NCI-H345 treated with DMSO at 0.1 percent for 48 hours (cell line): ENCODE measurements around the gene KISS1R.
"Not testable (repeated sequence)": the region's sequence is repeated elsewhere in the genome, so short reads cannot be mapped to it uniquely, and the experiment has no call there.

Source experiments
- DNase-seq: peaks from one replicate; lab custom pipeline; 2025; ENCODE audit not compliant: unreplicated experiment; lab: John Stamatoyannopoulos, UW

Gene KISS1R

DNA sequence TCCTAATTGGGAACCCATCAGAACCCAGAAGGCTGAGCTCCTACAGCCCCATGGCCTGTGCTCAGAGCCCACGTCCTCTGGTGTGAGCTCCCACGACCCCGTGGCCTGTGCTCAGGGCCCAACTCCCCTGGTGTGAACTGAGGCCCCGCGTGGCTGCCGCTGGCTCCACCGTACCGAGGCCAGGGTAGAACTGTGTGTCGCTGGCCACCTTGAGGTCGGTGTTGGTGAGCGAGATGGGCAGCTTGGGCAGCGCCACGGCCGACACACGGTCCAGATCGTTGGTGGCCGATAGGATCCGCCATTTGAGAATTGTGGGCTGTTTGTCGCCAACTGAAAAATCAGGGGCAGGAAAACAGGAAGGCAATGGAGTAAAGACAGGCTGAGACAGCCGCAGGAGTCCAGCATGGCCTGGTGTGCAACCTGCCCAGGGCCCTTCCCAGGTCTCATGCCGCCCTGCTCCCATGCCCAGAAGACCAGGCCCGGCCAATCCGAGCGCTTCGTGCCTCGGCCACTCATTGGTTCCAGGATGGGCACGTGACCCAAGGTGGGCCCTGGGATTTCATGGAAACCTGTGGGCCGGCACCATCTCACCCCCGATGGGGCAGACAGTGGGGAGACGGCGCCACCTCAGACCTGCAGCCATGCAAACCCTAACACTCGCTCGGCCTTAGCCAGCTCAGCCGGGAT is 35.6 kb upstream of the KISS1R start:
- DNase-seq, result no peak

- no peak for DNase-seq
These were observed 34.1 kb upstream of the KISS1R start for GRCh38 chr19:882871-883497.

DNA sequence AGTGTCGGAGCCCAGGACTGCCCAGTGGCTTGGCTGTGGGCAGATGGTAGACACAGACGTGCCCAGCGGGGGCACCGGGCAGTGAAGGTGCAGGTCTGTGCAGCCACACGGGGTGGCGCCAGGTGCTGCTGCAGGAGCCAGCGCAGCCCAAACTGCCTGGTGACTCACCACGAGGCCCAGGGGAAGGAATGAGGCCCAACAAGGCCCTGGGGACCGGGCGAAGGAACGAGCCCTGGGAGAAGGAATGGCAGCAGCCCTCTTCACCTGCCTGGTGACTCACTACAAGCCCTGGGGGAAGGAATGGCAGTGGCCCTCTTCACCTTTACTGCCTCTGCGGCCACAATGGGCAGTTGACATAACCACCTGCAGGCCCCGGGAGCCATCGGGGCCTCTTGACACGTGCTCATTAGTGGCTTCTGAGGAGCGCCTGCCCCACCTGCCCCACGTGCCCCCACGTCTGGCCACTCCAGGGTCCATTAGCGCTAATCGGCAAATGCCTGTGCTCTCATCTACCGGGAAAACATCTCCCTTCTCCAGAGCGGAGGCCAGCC is 33.4 kb upstream of the KISS1R start:
- no peak for DNase-seq

DNA sequence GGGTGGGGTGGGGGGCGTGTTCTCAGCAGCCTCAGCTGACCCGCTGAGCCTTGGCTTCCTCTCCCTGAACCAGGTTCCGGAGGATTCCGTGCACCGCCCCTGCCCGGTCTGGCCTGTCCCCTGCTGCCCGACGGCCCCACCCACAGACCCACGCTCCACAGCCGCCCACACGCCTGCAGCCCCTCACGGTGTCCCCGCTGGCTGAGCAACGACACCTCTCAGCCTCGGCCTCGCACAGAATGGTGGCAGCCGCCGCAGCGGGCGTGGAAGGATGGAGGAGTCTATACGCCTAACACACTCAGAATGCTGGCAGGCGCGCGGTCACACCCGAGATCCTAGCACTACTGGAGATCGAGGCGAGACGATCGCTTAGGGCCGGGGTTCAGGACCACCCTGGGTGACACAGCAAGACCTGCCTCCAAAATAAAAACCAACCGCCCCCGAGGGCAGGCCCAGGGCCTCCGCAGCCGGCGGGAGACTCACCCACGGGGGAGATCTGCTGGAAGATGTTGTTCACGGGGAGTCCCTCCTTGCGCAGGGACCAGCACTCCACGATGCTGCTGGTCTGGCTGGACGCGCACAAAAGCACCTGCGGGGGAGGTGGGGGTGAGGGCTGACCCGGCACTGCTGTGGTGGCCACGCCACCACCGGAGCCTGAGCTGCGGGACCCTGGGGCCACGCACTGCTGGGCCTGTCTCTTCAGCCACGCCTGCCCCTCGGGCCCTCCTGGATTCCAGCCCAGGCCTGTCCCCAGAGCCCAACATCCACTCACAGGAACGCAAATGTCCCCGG is 32.5 kb upstream of the KISS1R start:
- no peak for DNase-seq

- no peak for DNase-seq
These were observed 31.5 kb upstream of the KISS1R start for GRCh38 chr19:885536-886224.

DNA sequence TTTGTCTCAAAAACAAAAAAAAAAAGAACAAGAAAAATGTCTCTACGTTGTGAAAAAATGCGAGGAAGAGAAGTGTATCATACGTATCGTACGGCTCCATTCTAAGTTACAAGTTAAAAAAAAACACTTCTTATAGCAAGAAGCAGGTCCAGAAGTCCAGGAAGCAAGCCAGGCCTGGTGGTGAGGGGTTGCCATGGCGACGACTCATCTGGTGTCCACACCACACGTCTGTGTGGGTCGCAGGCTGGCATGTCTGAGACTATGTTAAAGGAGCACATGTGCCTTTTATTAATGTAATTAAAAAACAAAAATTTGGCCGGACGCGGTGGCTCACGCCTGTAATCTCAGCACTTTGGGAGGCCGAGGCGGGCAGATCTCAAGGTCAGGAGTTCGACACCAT is 30.1 kb upstream of the KISS1R start:
- DNase-seq, result no peak

- no peak for DNase-seq
These were observed 29.5 kb upstream of the KISS1R start for GRCh38 chr19:887599-887998.

GRCh38 chr19:888581-889385 is 28.4 kb upstream of the KISS1R start:
- no peak for DNase-seq

DNA sequence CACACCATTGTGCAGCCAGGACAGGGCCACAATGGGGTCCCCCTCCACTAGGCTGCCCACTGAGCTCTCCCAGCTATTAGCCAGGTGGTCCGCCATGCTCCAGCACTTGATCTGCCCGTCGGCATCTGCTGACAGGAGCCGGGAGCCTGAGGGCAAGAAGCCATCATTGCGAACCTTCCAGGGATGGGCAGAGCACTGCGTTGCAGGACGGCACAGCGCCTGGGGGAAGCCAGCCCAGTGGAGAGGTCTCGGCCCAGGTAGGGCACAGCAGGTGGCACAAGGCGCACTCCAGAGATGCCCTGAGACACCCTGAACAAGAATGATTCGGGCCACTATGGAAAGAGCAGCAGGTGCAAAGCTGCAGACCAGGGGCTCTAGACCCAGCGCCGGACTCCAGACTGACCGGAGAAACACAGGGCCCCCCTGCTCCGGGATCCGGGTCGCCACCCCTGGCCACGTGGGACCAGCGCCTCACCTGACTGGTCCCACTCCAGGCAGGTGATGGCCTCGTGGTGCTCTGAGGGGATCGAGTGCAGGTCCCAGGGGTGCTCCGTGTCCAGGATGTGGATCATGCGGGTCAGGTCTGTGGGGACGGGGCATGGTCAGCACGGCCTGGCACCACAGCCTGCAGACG is 27.4 kb upstream of the KISS1R start:
- DNase-seq, result no peak

GRCh38 chr19:890831-891230 is 26.3 kb upstream of the KISS1R start:
- no peak for DNase-seq

GRCh38 chr19:891421-892200 is 25.5 kb upstream of the KISS1R start:
- not testable (repeated sequence) for DNase-seq

DNA sequence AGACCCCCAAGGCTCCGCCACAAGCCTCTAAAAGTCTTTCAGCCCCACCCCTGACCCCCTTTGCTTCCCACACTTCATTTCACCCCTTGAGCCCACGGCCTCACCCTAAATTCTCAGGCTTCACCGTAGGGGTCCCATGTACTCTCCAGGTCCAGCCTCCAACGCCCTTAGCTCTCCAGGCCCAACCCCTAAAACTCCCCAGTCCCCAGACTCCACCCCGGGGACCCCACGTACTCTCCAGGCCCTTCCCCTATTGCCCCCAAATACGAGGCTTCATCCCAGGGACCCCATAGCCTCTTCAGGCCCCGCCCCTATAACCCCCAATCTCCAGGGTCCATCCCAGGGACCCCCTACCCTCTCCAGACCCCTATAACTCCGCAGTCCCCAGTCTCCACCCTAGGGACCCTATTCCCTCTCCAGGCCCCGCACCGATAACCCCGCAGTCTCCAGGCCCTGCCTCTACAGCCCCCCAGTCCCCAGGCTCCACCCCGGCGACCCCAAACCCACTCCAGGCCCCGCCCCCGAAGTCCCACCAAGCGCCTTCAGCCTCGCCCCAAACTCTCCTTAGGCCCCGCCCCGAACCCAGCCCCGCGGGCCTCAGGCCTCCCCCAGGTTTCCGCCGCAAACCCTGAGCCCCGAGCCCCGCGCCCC is 24.8 kb upstream of the KISS1R start:
- DNase-seq, result no peak

- DNase-seq, result peak; percentile 91
These were observed 24.0 kb upstream of the KISS1R start, which contains the start of the genes MED16 and RNU6-9 for GRCh38 chr19:892894-893689. Gene MED16, minus strand, starts transcription at chr19:893187. Its CDS starts 2,056 bp downstream, at chr19:891131. Gene RNU6-9, plus strand, starts transcription at chr19:893484.

GRCh38 chr19:896434-896833 is 20.7 kb upstream of the KISS1R start:
- DNase-seq, result no peak

DNA sequence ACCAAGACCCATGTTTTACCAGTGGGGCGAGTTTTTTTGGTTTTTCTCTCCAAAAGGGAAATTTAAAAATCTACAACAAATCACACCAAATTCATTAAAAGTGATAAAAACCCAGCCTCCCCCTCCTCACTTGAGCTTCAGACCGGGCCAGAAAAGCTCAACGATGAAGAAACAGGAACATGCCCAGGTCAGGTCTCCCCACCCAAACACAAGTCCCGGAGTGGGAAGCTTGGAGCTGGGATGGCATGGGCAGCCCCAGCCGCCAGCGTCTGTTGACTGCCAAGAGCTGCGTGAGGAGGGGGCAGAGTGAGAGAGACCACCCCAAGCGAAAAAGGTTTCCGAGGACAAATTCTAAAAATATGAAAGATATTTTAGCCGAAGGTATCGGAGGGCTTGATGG is 20.1 kb upstream of the KISS1R start:
- DNase-seq, result no peak

DNA sequence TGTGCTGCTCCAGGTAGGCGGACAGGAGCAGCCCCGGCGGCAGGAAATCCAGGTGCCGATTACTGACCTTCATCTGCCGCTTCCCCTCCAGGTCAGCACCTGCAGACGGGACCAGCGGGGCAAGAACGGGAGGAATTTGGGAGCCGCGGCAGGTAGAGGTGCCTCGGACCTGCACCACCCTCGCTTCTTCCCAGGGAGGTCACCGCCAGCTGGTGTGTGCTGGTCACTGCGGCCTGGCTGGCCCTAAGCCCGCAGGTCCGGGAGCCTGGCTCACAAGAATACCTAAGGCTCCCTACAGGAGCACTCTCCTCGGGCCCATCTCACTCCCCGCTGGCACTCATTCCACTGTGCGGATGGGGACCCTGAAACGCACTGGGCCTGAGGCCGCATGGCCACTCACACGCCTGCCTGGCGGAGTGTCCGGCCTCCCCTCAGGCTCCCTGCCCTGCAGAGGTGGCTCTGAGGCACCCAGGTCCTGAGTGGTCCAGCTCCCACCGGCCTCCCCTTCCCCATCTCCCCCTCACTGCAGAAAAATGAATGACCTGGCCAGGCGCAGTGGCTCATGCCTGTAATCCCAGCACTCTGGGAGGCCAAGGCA is 19.6 kb upstream of the KISS1R start:
- DNase-seq, result no peak

- DNase-seq, result no peak
These were observed 18.5 kb upstream of the KISS1R start for GRCh38 chr19:898663-899062.
